Right atrium auricular region (tissue), 2 donors: ENCODE measurements around the gene MEF2D. TPM values are rescaled to one million over a fixed set of nuclear protein-coding genes. Genes with fewer than 3 reads are reported as not detected.

ENCODE experiments used
- DNase-seq: peaks from one replicate; pipeline ENCODE4 v3.0.0-alpha.2; 2019; ENCODE audit warnings: low spot score
- H3K27ac ChIP-seq, 2 donors: fragments of 200-600 bp; sonication (generic); 1 replicate in 1 of 2; 2 replicates in 1 of 2; pipeline ENCODE4 v1.5.1; 2016 to 2019
- H3K27me3 ChIP-seq, 2 donors: fragments of 200-600 bp; sonication (generic); one replicate each; pipeline versions ENCODE4 v1.5.1 to v1.6.0; 2017 to 2019
- H3K36me3 ChIP-seq: fragments of 200-600 bp; sonication (generic); one replicate; pipeline ENCODE4 v1.5.1; 2016
- H3K4me1 ChIP-seq, 2 donors: fragments of 200-600 bp; sonication (generic); one replicate each; pipeline versions ENCODE4 v1.5.1 to v1.6.0; 2017 to 2019
- H3K4me3 ChIP-seq, 2 donors: fragments of 200-600 bp; sonication (generic); 1 replicate in 1 of 2; 2 replicates in 1 of 2; pipeline ENCODE4 v1.5.1; 2017 to 2019; ENCODE audit warnings: mild to moderate bottlenecking in 1 of 2, moderate library complexity in 1 of 2
- H3K9me3 ChIP-seq, 2 donors: fragments of 200-600 bp; sonication (generic); one replicate each; pipeline ENCODE4 v1.5.1; 2019
- CTCF ChIP-seq, 2 donors: fragments of 200-600 bp; sonication (generic); IDR thresholded peaks; one replicate each; pipeline ENCODE4 v1.5.1; 2019; ENCODE audit warnings: antibody characterized with exemption in 2 of 2
- total RNA-seq, 2 donors: library from RNA; depleted of rRNA; stranded (reverse); fragments of >200 nt; gene quantifications; one replicate each; pipeline ENCODE4 v1.1.0, GENCODE V29; 2016

Gene MEF2D
- total RNA-seq, 2 donors from 2014 or later: 80.1 to 104 TPM

- no peaks in the 10 kb centered on the region for H3K9me3 ChIP-seq
- TF ChIP-seq CTCF (IDR thresholded peaks at IDR 0.05): no peak
- H3K27me3 ChIP-seq: no peaks in the 10 kb centered on the region
- H3K36me3 ChIP-seq: peaks cover 99% of the 10 kb centered on the region
- H3K27ac ChIP-seq: peak overlapping the region; percentile 83 to 85
- DNase-seq: peak; percentile 94
- peaks cover 0 to 72% of the 10 kb centered on the region in 2 donors for H3K4me1 ChIP-seq
- no peak overlapping the region for H3K4me3 ChIP-seq
Measured at GRCh38 chr1:156475568-156476500, 24.7 kb downstream of the MEF2D start.

- Histone ChIP-seq H3K4me1 (peaks cover 0 to 69% of the 10 kb centered on the region in 2 donors), H3K27me3 (no peaks in the 10 kb centered on the region), H3K4me3 (no peak overlapping the region), H3K9me3 (no peaks in the 10 kb centered on the region), H3K36me3 (peaks cover 99% of the 10 kb centered on the region), H3K27ac (peak overlapping the region; percentile 83 to 85)
- DNase-seq: no peak
- no peak for TF ChIP-seq CTCF (IDR thresholded peaks at IDR 0.05)
Measured at GRCh38 chr1:156474966-156475365, 25.6 kb downstream of the MEF2D start.

- H3K4me3 ChIP-seq: no peak overlapping the region
- H3K36me3 ChIP-seq: peaks cover 100% of the 10 kb centered on the region
Measured at GRCh38 chr1:156471496-156472490, 28.8 kb downstream of the MEF2D start.

GRCh38 chr1:156470473-156470872 lies 30.1 kb downstream of the MEF2D start:
- no peak for DNase-seq
- Histone ChIP-seq H3K36me3 (peaks cover 100% of the 10 kb centered on the region), H3K9me3 (no peaks in the 10 kb centered on the region), H3K27me3 (no peaks in the 10 kb centered on the region), H3K4me3 (no peak overlapping the region), H3K4me1 (peaks cover 0 to 53% of the 10 kb centered on the region in 2 donors), H3K27ac (peak overlapping the region; percentile 75 to 83)
- no peak for TF ChIP-seq CTCF (IDR thresholded peaks at IDR 0.05)

More at GRCh38 chr1:156471496-156472490, 28.8 kb downstream of the MEF2D start:
- Histone ChIP-seq H3K4me1 (peaks cover 0 to 53% of the 10 kb centered on the region in 2 donors), H3K27ac (peak overlapping the region; percentile 75 to 83), H3K27me3 (no peaks in the 10 kb centered on the region), H3K9me3 (no peaks in the 10 kb centered on the region)
- peak; percentile 84 for DNase-seq
- no peak for TF ChIP-seq CTCF (IDR thresholded peaks at IDR 0.05)

- TF ChIP-seq CTCF (IDR thresholded peaks at IDR 0.05): no peak
- H3K27ac ChIP-seq: peak overlapping the region in 1 of 2 donors; percentile 42
- no peaks in the 10 kb centered on the region for H3K27me3 ChIP-seq
- H3K36me3 ChIP-seq: peaks cover 89% of the 10 kb centered on the region
- H3K4me3 ChIP-seq: no peak overlapping the region
- no peak for DNase-seq
- H3K4me1 ChIP-seq: peaks cover 0 to 66% of the 10 kb centered on the region in 2 donors
- no peaks in the 10 kb centered on the region for H3K9me3 ChIP-seq
Measured at GRCh38 chr1:156468693-156469345, 31.8 kb downstream of the MEF2D start.
